ENCODE data around the gene CUBN. TPM values are rescaled to one million over a fixed set of nuclear protein-coding genes. Genes with fewer than 3 reads are reported as not detected.
A peak's percentile ranks its signal among the peaks of the same experiment; 100 is the strongest.

The CUBN gene
- total RNA-seq, 1 experiment from 2014 or later: 1.3 TPM

GRCh38 chr10:17021656-17022465 lies 107.8 kb downstream of the CUBN start:
- CTCF ChIA-PET: interaction anchor here (0.5 kb wide), 1 partner anchor 178 kb away, joined by 7 read pairs; no protein-coding TSS in a partner anchor

More at GRCh38 chr10:17021656-17022465, 107.8 kb downstream of the CUBN start:
- H3K27ac ChIP-seq (ENCODE audit: low read length): peak overlapping the region; percentile 99
- DNase-seq (ENCODE audit: low read depth, low spot score) (no peak), ATAC-seq (peak; percentile 11; the same call in 1 of the 2 replicates)
- POLR2A ChIA-PET: interaction anchor here (0.6 to 1.4 kb wide), 8 partner anchors 35 to 158 kb away, joined by 3 to 7 read pairs (median 3); no protein-coding TSS in a partner anchor
- peak overlapping the region; percentile 11 to 29; a peak in 3 of 4 replicates for H3K4me3 ChIP-seq (ENCODE audit: low read depth in 2 of 2, low read length in 2 of 2)
- H3K36me3 ChIP-seq (ENCODE audit: control insufficient read depth, insufficient read depth, low read length): no peaks in the 10 kb centered on the region
- in situ Hi-C loops (cut with HindIII; ENCODE audit: low pct_unique_long_range_greater_than_20kb, low sequenced_read_pairs): no loop called here
- no peaks in the 10 kb centered on the region for H3K27me3 ChIP-seq (ENCODE audit: control insufficient read depth, insufficient read depth, low read length)
- peaks cover 52% of the 10 kb centered on the region for H3K4me1 ChIP-seq (ENCODE audit: control insufficient read depth, insufficient read depth, low read length)
- intact Hi-C loops (cut with micrococcal nuclease; ENCODE audit: unreplicated experiment): loop anchor here (5.0 to 10.0 kb wide), 4 partner anchors 40 to 213 kb away; no protein-coding TSS in a partner anchor
- no TSS peak for BruUV-seq (replicated peaks)
- H3K9me3 ChIP-seq (ENCODE audit: control insufficient read depth, insufficient read depth, low read depth, low read length): peaks cover 10% of the 10 kb centered on the region; the same call in 1 of the 2 replicates
- TF ChIP-seq TCF7L2 (IDR thresholded peaks at IDR 0.05; ENCODE audit: low read depth, low read length): no peak
- TF ChIP-seq SIN3A (IDR thresholded peaks at IDR 0.05; ENCODE audit: borderline replicate concordance, insufficient read depth, low read depth, low read length): no peak
- TF ChIP-seq REST (IDR thresholded peaks at IDR 0.05; ENCODE audit: insufficient read depth in 1 of 2, low read depth in 2 of 2, low read length in 1 of 2): no peak
- TF ChIP-seq POLR2AphosphoS5 (IDR thresholded peaks at IDR 0.05; ENCODE audit: low read depth, low read length): no peak
- TF ChIP-seq CTCF (IDR thresholded peaks at IDR 0.05): no peak

Data from Panc1 (cell line).